BE2C (cell line): ENCODE data around the gene OSBPL2.
A peak's percentile ranks its signal among the peaks of the same experiment; 100 is the strongest.

Source experiments
- DNase-seq: peaks from one replicate; pipeline ENCODE4 v3.0.0-alpha.2; 2020
- H3K27me3 ChIP-seq: fragments of 250-450 bp; sonication (Bioruptor Pico); 2 replicates; pipeline ENCODE4 v1.5.1; 2020; ENCODE audit warnings: mild to moderate bottlenecking
- H3K36me3 ChIP-seq: fragments of 250-450 bp; sonication (Bioruptor Pico); 2 replicates; pipeline ENCODE4 v1.5.1; 2020; ENCODE audit warnings: mild to moderate bottlenecking
- H3K4me1 ChIP-seq: fragments of 250-450 bp; sonication (Bioruptor Pico); 2 replicates; pipeline ENCODE4 v1.5.1; 2020
- H3K4me3 ChIP-seq: 2 replicates; pipeline ENCODE4 v1.5.1; 2011; ENCODE audit warnings: low read depth, low read length
- H3K9me3 ChIP-seq: fragments of 250-450 bp; sonication (Bioruptor Pico); 2 replicates; pipeline ENCODE4 v1.5.1; 2020
- CTCF ChIP-seq: IDR thresholded peaks from 2 replicates; pipeline ENCODE4 v1.5.1; 2012; ENCODE audit warnings: mild to moderate bottlenecking, low read depth, low read length

The OSBPL2 gene

DNA sequence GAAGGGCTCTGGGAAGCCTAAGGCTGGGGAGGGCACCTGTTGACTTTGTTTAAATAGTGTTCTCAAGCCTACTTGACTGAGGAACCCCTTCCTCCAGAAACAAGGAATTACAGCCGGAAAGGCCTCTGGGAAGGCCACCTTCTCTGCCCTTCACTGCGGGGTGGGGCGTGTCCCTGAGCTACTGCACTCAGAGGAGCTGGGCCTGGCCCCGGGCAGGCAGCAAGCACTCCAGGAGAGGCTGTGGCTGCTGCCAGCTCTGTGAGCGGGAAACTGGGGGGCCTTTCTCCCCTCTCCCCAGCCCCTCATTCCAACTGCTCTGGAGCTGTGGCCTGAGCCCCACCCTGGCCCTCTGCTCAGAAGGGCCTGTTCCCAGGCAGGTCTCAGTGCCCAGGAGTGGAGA lies 4.0 kb upstream of the OSBPL2 start:
- TF ChIP-seq CTCF: no peak
- no peak for DNase-seq
- Histone ChIP-seq H3K4me1 (no peaks in the 10 kb centered on the region), H3K9me3 (no peaks in the 10 kb centered on the region), H3K27me3 (no peaks in the 10 kb centered on the region), H3K4me3 (no peak overlapping the region), H3K36me3 (no peaks in the 10 kb centered on the region)

- H3K36me3 ChIP-seq: no peaks in the 10 kb centered on the region
- H3K27me3 ChIP-seq: no peaks in the 10 kb centered on the region
- no peaks in the 10 kb centered on the region for H3K9me3 ChIP-seq
- no peak for DNase-seq
- no peak overlapping the region for H3K4me3 ChIP-seq
- no peaks in the 10 kb centered on the region for H3K4me1 ChIP-seq
- no peak for TF ChIP-seq CTCF
Observed at GRCh38 chr20:62235001-62235776, 3.1 kb upstream of the OSBPL2 start.

DNA sequence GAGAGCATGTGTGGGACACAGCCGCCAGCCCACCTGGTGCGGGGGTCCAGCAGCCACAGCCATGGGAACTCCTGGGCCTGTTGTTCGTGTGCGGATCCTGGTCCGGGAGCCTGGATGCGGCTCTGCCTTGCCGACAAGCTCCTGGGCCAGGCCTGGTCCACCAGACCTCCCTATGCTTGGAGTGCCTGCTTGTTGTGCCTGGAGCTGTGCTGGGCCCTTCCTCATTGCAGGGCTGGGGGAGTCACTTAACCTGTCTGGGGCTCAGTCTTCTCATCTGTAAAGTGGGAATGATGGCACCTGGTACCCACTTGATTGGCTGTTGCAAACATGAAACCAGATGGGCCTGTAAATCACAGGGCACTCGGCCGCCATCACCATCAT lies 2.6 kb upstream of the OSBPL2 start:
- H3K4me1 ChIP-seq: no peaks in the 10 kb centered on the region
- H3K36me3 ChIP-seq: no peaks in the 10 kb centered on the region
- H3K4me3 ChIP-seq: no peak overlapping the region
- no peaks in the 10 kb centered on the region for H3K27me3 ChIP-seq
- TF ChIP-seq CTCF: no peak
- H3K9me3 ChIP-seq: no peaks in the 10 kb centered on the region
- no peak for DNase-seq

DNA sequence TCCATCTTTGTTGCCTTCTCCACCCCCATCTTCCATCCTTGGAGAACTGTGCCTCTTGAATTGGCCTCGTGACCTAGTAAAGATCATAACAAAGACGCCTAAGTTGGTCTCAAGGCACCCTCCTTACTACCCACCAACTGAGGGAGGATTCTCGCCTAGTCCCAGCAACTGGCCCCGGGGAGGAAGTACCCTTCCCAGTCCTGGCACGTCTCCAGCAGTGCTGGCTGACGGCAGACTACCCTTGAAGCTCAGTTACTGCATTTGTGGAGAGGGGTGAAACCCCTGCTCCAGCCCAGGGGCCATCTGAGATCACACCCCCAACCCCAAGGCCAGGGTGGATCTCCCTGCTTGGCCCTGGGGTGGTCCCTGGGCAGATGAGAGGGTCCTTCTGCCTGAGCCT lies 2.1 kb upstream of the OSBPL2 start:
- H3K4me1 ChIP-seq: no peaks in the 10 kb centered on the region
- no peak for TF ChIP-seq CTCF
- H3K4me3 ChIP-seq: no peak overlapping the region
- no peaks in the 10 kb centered on the region for H3K9me3 ChIP-seq
- no peaks in the 10 kb centered on the region for H3K27me3 ChIP-seq
- DNase-seq: no peak
- no peaks in the 10 kb centered on the region for H3K36me3 ChIP-seq

DNA sequence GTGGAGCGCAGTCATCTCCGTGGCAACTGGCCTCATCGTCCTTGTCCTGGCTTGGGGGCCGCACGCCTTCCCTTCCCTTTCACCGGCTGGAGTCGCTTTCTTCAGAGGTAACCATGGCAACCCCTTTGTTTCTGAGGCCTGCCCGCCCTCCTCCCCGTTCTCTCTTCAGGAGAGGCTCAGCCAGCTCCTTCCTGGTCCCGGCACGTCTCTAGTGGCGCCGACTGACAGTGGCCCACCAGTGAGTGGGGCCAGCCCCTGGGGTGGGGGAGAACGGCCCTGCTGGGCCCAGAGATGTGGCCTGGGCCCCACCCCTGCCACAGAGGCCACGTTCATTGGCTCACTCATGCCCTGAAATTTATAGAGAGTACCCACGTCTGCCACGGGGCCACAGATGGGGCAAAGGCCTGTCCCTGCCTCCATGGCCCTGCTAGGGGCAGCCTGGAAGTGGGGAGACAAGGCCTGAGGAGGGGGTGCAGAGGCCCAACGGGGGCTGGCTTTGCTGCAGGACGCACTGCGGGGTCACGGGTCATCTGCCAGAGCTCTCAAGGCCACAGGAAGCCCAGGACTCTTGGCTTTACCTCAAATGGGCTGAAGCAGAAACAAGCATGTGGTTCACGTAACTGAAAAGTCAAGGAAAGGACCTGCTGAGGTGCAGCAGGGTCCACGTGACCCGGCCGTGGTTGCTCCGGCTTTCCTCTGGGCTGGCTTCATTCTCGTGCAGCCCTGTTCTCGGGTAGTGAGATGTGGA lies 1.4 kb upstream of the OSBPL2 start:
- no peak for TF ChIP-seq CTCF
- H3K4me1 ChIP-seq: no peaks in the 10 kb centered on the region

DNA sequence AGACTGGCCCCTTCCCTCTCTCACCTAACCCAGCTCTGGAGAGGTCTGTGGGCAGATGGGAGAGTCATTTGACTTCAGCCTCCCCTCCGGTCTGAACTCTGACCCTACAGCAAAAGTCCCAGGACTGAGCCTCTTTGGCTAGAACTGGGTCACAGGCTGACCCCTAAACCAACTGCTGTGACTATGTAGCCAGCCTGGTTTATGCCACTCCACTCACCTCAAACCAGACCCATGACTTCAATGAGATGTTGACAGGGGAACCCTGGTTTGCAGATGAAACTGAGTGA lies 864 bp upstream of the OSBPL2 start:
- Histone ChIP-seq H3K9me3 (no peaks in the 10 kb centered on the region), H3K27me3 (no peaks in the 10 kb centered on the region), H3K36me3 (no peaks in the 10 kb centered on the region), H3K4me1 (no peaks in the 10 kb centered on the region), H3K4me3 (peak overlapping the region; percentile 63)
- DNase-seq: no peak
- no peak for TF ChIP-seq CTCF

More for the DNA sequence above, 1.4 kb upstream of the OSBPL2 start:
- no peak for DNase-seq
- Histone ChIP-seq H3K27me3 (no peaks in the 10 kb centered on the region), H3K4me3 (no peak overlapping the region), H3K36me3 (no peaks in the 10 kb centered on the region), H3K9me3 (no peaks in the 10 kb centered on the region)
